Type B pancreatic cell (in vitro differentiated cells): ENCODE measurements around the gene RAPGEF1. TPM values are rescaled to one million over a fixed set of nuclear protein-coding genes. Genes with fewer than 3 reads are reported as not detected.

Source experiments
- DNase-seq: peaks from one replicate; pipeline ENCODE4 v3.0.0; 2021; ENCODE audit warnings: mixed read lengths; ENCODE audit not compliant: unreplicated experiment; ENCODE audit errors: extremely low spot score
- H3K27ac Mint-ChIP-seq: 2 replicates; pipeline ENCODE4 v1.8.0; 2021; ENCODE audit warnings: mild to moderate bottlenecking, mixed read lengths
- H3K27me3 Mint-ChIP-seq: 2 replicates; pipeline ENCODE4 v1.8.0; 2021; ENCODE audit warnings: mixed read lengths
- H3K36me3 Mint-ChIP-seq: 2 replicates; pipeline ENCODE4 v1.8.0; 2021; ENCODE audit warnings: mixed read lengths
- H3K4me1 Mint-ChIP-seq: one replicate; pipeline ENCODE4 v1.8.0; 2021; ENCODE audit warnings: mixed read lengths; ENCODE audit not compliant: unreplicated experiment
- H3K4me3 Mint-ChIP-seq: 2 replicates; pipeline ENCODE4 v1.8.0; 2021; ENCODE audit warnings: mild to moderate bottlenecking, mixed read lengths
- H3K9me3 Mint-ChIP-seq: 2 replicates; pipeline ENCODE4 v1.8.0; 2021; ENCODE audit warnings: mixed read lengths
- total RNA-seq: library from RNA; stranded (reverse); gene quantifications from 2 replicates; pipeline ENCODE4 v1.2.1, GENCODE V29; 2021; ENCODE audit warnings: low replicate concordance
- TF ChIP-seq, protein P1 (sequence below): fragments of 200-600 bp; sonication (generic); conservative IDR thresholded peaks from 2 replicates; pipeline ENCODE4 v1.5.0; 2021; ENCODE audit warnings: antibody characterized with exemption, mild to moderate bottlenecking

Gene RAPGEF1
- total RNA-seq, 1 donor from 2014 or later: 45.9 TPM

DNA sequence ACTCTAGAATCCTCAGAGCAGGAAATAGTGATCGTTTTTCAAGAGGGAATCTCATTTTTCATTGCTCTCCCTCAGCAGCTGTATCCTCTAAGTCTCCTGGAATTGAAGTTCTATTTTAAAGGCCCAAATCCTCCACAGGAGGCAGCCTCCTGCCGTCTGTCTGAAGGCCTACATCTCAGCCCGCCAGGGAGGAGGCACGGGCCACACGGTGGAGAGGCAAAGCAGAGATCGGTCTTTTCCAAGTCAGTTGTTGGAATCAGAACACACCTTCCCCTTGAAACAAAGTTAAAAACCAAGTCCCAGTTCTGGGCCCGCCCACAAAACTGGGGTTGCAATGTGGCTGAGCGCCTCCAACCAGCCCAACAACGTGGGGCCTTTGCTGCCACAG is 68.7 kb downstream of the RAPGEF1 start:
- TF ChIP-seq, protein P1, sequence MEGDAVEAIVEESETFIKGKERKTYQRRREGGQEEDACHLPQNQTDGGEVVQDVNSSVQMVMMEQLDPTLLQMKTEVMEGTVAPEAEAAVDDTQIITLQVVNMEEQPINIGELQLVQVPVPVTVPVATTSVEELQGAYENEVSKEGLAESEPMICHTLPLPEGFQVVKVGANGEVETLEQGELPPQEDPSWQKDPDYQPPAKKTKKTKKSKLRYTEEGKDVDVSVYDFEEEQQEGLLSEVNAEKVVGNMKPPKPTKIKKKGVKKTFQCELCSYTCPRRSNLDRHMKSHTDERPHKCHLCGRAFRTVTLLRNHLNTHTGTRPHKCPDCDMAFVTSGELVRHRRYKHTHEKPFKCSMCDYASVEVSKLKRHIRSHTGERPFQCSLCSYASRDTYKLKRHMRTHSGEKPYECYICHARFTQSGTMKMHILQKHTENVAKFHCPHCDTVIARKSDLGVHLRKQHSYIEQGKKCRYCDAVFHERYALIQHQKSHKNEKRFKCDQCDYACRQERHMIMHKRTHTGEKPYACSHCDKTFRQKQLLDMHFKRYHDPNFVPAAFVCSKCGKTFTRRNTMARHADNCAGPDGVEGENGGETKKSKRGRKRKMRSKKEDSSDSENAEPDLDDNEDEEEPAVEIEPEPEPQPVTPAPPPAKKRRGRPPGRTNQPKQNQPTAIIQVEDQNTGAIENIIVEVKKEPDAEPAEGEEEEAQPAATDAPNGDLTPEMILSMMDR: no peak
- Mint-ChIP-seq H3K4me3 (peak overlapping the region; percentile 21), H3K36me3 (no peaks in the 10 kb centered on the region), H3K4me1 (peaks cover 59% of the 10 kb centered on the region), H3K27me3 (no peaks in the 10 kb centered on the region), H3K9me3 (no peaks in the 10 kb centered on the region), H3K27ac (peak overlapping the region; percentile 62)
- DNase-seq: no peak

DNA sequence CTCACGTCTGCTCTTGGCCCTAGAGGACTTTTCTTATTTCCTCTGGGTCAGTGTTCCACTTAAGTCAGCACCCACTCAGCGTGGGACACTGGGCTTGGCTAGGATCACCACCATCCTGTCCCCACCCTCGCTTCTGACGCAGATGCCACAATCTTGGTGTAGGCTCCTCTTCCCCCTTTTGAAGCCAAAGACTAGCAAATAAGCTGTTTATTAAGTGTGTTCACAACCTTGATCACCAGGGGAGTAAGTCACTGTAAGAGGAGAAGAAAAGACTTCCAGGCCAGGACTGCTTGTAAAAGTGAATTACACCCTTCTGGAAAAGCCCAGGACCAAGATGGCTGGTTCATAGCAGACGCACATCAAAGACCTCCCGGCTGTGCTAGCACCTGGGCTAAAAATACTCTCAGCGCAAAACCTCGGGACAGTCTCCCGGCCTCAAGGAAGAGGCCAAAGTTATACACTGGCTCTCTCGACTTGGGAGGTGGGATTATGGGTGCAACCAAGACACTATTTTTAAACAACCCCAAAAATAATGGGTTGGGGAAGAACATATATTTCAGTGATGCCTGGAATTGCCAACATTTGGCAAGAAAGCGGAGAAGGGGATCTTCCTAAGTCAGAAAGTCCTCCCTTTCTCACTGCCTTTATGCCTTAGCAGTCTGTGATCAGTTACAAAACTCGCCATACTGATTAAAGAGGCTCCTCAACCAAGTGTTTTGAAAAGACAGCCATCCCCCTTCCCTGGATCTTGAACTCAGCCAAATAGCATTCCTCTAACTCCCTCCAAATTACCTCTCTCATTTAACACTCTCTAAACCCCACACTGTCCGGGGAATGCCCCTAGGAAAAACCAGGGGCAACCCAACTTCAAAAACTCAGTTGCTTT is 69.4 kb downstream of the RAPGEF1 start:
- Mint-ChIP-seq H3K27ac (peak overlapping the region; percentile 62), H3K4me3 (peak overlapping the region; percentile 21), H3K9me3 (no peaks in the 10 kb centered on the region), H3K4me1 (peaks cover 54% of the 10 kb centered on the region), H3K36me3 (no peaks in the 10 kb centered on the region), H3K27me3 (no peaks in the 10 kb centered on the region)
- TF ChIP-seq, protein P1: no peak
- DNase-seq: no peak

DNA sequence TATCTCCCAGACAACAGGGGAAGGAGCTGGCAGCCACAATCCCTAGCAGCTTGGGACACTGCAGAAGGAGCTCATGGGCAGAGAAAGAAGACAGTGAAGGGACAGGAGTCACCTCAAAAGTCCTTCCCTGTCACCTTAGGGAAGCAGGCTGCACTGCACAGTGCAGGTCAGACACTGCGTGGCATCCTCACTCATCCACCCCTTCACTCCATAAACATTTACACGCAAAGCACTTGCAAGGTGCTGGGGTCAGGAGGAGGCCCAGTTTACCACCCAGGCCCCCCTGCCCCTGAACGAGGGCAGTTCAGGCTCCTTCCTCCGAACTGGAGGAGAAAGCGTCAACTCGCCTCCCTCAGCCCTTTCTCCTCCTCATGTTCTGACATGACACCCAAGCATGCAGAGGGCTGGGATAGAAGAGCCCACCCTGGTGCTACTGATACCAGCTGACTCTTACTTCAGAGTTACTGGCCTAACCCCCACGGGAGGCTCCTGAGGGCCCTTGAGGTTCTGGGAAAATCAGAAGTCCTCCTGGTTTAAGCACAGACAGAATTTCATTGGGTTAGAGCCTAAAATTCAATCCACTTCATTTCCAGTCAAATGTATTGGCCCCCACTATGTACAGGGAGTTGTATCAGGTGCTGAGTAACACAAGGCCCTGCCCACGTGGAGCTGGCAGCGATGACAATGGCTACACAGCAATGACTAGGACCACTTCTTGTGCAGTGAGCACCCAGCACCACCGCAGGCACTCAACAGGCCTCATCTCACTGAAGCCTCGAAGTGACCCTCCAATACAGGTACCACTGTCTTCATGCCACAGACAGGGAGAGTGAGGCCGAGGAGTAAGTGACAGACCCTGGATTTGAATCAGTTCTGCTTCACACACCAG is 70.4 kb downstream of the RAPGEF1 start:
- H3K27ac Mint-ChIP-seq: no peak overlapping the region
- TF ChIP-seq, protein P1: no peak
- peaks cover 46% of the 10 kb centered on the region for H3K4me1 Mint-ChIP-seq
- DNase-seq: no peak
- no peaks in the 10 kb centered on the region for H3K27me3 Mint-ChIP-seq
- no peaks in the 10 kb centered on the region for H3K9me3 Mint-ChIP-seq
- H3K4me3 Mint-ChIP-seq: no peak overlapping the region
- no peaks in the 10 kb centered on the region for H3K36me3 Mint-ChIP-seq

DNA sequence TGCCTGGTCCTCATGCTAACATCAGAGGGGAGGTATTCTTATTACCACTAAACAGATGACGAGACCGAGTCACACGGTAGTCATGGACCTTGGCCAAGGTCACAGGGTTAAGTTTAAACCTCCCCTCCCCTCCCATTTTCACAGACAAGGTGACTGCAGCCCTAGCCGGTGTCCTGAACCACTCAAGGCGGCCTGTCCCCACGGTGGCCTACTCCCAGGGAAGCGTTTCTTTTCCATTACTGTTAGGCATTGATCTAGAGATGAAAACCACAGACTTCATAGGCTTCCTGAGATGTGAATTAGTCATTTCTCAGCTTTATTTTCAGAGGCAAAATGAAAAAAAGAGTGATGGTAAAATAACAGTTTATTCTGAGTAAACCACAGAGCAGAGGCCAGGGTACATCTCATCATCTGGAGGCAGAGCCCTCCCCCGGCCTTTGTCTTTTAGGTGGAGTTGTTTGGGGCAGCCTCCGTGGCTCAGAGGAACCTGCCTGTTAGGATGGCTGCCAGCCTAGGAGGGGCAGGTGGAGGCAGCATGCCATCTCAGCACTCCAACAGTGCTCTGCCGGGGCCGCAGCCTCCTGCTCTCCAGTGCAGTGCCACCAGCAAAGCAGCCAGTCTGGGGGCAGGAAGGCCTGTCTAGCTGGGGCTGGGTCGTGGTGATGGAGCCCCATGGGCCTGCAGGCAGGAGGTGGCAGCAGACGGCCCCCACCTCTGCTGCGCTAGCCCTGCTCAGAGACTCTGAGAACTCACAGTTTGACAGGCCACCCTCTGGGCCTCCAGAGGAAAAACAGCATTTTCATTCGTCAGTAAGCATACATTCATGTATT is 71.2 kb downstream of the RAPGEF1 start:
- DNase-seq: no peak
- Mint-ChIP-seq H3K4me1 (peaks cover 43% of the 10 kb centered on the region), H3K9me3 (no peaks in the 10 kb centered on the region), H3K4me3 (no peak overlapping the region), H3K27ac (no peak overlapping the region), H3K27me3 (no peaks in the 10 kb centered on the region), H3K36me3 (no peaks in the 10 kb centered on the region)
- TF ChIP-seq, protein P1: no peak

DNA sequence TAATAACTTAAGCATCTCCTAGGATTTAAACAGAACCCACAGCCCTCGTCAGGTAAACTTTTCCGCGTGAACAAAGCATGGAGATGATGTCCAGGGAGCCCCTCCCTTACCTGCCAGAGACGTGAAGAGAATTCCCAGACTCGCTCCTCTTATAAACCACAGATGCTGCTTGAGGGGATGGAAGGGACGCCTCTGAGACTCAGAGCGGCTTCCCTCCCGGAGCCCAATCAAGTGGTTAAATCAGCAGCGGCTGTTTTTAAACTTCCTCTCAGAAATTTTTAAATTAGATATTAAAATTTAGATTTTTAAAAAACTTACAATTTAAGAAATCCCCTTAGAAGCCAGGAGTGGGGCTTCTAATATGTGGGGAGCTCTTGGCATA is 71.8 kb downstream of the RAPGEF1 start:
- TF ChIP-seq, protein P1: no peak
- Mint-ChIP-seq H3K4me1 (peaks cover 42% of the 10 kb centered on the region), H3K27ac (no peak overlapping the region), H3K4me3 (no peak overlapping the region), H3K36me3 (no peaks in the 10 kb centered on the region), H3K9me3 (no peaks in the 10 kb centered on the region), H3K27me3 (no peaks in the 10 kb centered on the region)
- DNase-seq: no peak
